HFFc6 (cell line): ENCODE data around the gene CTSF. TPM values are rescaled to one million over a fixed set of nuclear protein-coding genes. Genes with fewer than 3 reads are reported as not detected.

Source experiments
- DNase-seq: peaks from one replicate; pipeline ENCODE4 v3.0.0-alpha.2; 2018
- H3K27ac Mint-ChIP-seq: 2 replicates; pipeline ENCODE4 v1.8.0; 2020; ENCODE audit warnings: mild to moderate bottlenecking, mixed read lengths
- H3K27me3 Mint-ChIP-seq: 2 replicates; pipeline ENCODE4 v1.8.0; 2021; ENCODE audit warnings: mild to moderate bottlenecking, moderate library complexity, mixed read lengths; ENCODE audit not compliant: insufficient read depth
- H3K36me3 Mint-ChIP-seq: 2 replicates; pipeline ENCODE4 v1.8.0; 2021; ENCODE audit warnings: low read depth, mixed read lengths
- H3K4me1 Mint-ChIP-seq: 2 replicates; pipeline ENCODE4 v1.8.0; 2020; ENCODE audit warnings: low read depth, mixed read lengths
- H3K4me3 Mint-ChIP-seq: 2 replicates; pipeline ENCODE4 v1.8.0; 2020; ENCODE audit warnings: mild to moderate bottlenecking, moderate library complexity, mixed read lengths
- H3K9me3 Mint-ChIP-seq: 2 replicates; pipeline ENCODE4 v1.8.0; 2020; ENCODE audit warnings: mild to moderate bottlenecking, mixed read lengths
- total RNA-seq, 6 experiments: library from RNA; stranded (reverse); fragmentation: NEBNext Ultra II Directional; extraction: Animal tissue kit (Norgen Biotek cat#: 25700); gene quantifications; 2 replicates in 1 of 6; 3 replicates in 5 of 6; pipeline ENCODE4 v1.2.3, GENCODE V29; 2021
- TF ChIP-seq, protein P1 (sequence below): fragments of 200-600 bp; sonication (generic); IDR thresholded peaks from 2 replicates; pipeline ENCODE4 v1.5.0; 2021; ENCODE audit warnings: antibody characterized with exemption, mild to moderate bottlenecking

The CTSF gene
- total RNA-seq, 6 experiments from 2014 or later: 5.2 to 20.0 (median 6.6) TPM

GRCh38 chr11:66600631-66601233 lies 32.3 kb upstream of the CTSF start:
- Mint-ChIP-seq H3K36me3 (0 out of 2 replicates have a peak, but pooled peaks cover 4% of the 10 kb centered on the region), H3K4me1 (peaks cover 8% of the 10 kb centered on the region), H3K27ac (no peak overlapping the region), H3K4me3 (no peak overlapping the region), H3K27me3 (no peaks in the 10 kb centered on the region), H3K9me3 (no peaks in the 10 kb centered on the region)
- TF ChIP-seq, protein P1, sequence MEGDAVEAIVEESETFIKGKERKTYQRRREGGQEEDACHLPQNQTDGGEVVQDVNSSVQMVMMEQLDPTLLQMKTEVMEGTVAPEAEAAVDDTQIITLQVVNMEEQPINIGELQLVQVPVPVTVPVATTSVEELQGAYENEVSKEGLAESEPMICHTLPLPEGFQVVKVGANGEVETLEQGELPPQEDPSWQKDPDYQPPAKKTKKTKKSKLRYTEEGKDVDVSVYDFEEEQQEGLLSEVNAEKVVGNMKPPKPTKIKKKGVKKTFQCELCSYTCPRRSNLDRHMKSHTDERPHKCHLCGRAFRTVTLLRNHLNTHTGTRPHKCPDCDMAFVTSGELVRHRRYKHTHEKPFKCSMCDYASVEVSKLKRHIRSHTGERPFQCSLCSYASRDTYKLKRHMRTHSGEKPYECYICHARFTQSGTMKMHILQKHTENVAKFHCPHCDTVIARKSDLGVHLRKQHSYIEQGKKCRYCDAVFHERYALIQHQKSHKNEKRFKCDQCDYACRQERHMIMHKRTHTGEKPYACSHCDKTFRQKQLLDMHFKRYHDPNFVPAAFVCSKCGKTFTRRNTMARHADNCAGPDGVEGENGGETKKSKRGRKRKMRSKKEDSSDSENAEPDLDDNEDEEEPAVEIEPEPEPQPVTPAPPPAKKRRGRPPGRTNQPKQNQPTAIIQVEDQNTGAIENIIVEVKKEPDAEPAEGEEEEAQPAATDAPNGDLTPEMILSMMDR: no peak
- DNase-seq: no peak

- DNase-seq: no peak
- no peak overlapping the region for H3K27ac Mint-ChIP-seq
- 0 out of 2 replicates have a peak, but pooled peaks cover 4% of the 10 kb centered on the region for H3K36me3 Mint-ChIP-seq
- H3K4me1 Mint-ChIP-seq: peaks cover 8% of the 10 kb centered on the region
- H3K9me3 Mint-ChIP-seq: no peaks in the 10 kb centered on the region
- no peaks in the 10 kb centered on the region for H3K27me3 Mint-ChIP-seq
- H3K4me3 Mint-ChIP-seq: no peak overlapping the region
- TF ChIP-seq, protein P1: no peak
These were observed 31.8 kb upstream of the CTSF start for GRCh38 chr11:66600219-66600618.

GRCh38 chr11:66598993-66599392 lies 30.6 kb upstream of the CTSF start:
- no peak for DNase-seq
- TF ChIP-seq, protein P1: no peak
- Mint-ChIP-seq H3K4me3 (no peak overlapping the region), H3K36me3 (0 out of 2 replicates have a peak, but pooled peaks cover 4% of the 10 kb centered on the region), H3K9me3 (no peaks in the 10 kb centered on the region), H3K27me3 (no peaks in the 10 kb centered on the region), H3K4me1 (peaks cover 8% of the 10 kb centered on the region), H3K27ac (no peak overlapping the region)

GRCh38 chr11:66595245-66595904 lies 27.0 kb upstream of the CTSF start:
- peaks cover 14% of the 10 kb centered on the region for H3K4me1 Mint-ChIP-seq
- H3K4me3 Mint-ChIP-seq: no peak overlapping the region
- no peak for DNase-seq
- peaks cover 4% of the 10 kb centered on the region; the same call in 1 of the 2 replicates for H3K36me3 Mint-ChIP-seq
- no peaks in the 10 kb centered on the region for H3K9me3 Mint-ChIP-seq
- H3K27me3 Mint-ChIP-seq: peaks cover 3% of the 10 kb centered on the region; the same call in 1 of the 2 replicates
- TF ChIP-seq, protein P1: no peak
- no peak overlapping the region for H3K27ac Mint-ChIP-seq

- no peak for DNase-seq
- Mint-ChIP-seq H3K27me3 (peaks cover 3% of the 10 kb centered on the region; the same call in 1 of the 2 replicates), H3K4me3 (peak overlapping the region; percentile 99), H3K4me1 (peaks cover 14% of the 10 kb centered on the region), H3K9me3 (no peaks in the 10 kb centered on the region), H3K27ac (peak overlapping the region; percentile 96), H3K36me3 (peaks cover 4% of the 10 kb centered on the region; the same call in 1 of the 2 replicates)
- TF ChIP-seq, protein P1: no peak
These were observed 25.2 kb upstream of the CTSF start for GRCh38 chr11:66593650-66594049.
